Measurements from ENCODE around the gene SEC24A.
"Not testable (repeated sequence)": the region's sequence is repeated elsewhere in the genome, so short reads cannot be mapped to it uniquely, and the experiment has no call there.

Gene SEC24A

GRCh38 chr5:134735243-134735642, 86.7 kb downstream of the SEC24A start:
- DNase-seq, result no peak
- in situ Hi-C loops (cut with HindIII; ENCODE audit: low pct_ligation_motif_present, low pct_unique_long_range_greater_than_20kb, low sequenced_read_pairs), result no loop called here

GRCh38 chr5:134736173-134736812, 87.7 kb downstream of the SEC24A start:
- in situ Hi-C loops (cut with HindIII; ENCODE audit: low pct_ligation_motif_present, low pct_unique_long_range_greater_than_20kb, low sequenced_read_pairs), result no loop called here
- no peak for DNase-seq

GRCh38 chr5:134738133-134738962, 89.8 kb downstream of the SEC24A start, which contains the start of gene CAMLG:
Gene CAMLG (plus strand): TSS chr5:134738548. CDS start chr5:134738621, 73 bp downstream.
- peak; percentile 96 for DNase-seq
- in situ Hi-C loops (cut with HindIII; ENCODE audit: low pct_ligation_motif_present, low pct_unique_long_range_greater_than_20kb, low sequenced_read_pairs), result no loop called here

- in situ Hi-C loops (cut with HindIII; ENCODE audit: low pct_ligation_motif_present, low pct_unique_long_range_greater_than_20kb, low sequenced_read_pairs), result no loop called here
- DNase-seq, result peak; percentile 50
Observed at GRCh38 chr5:134738963-134739661, 90.5 kb downstream of the SEC24A start.

DNA sequence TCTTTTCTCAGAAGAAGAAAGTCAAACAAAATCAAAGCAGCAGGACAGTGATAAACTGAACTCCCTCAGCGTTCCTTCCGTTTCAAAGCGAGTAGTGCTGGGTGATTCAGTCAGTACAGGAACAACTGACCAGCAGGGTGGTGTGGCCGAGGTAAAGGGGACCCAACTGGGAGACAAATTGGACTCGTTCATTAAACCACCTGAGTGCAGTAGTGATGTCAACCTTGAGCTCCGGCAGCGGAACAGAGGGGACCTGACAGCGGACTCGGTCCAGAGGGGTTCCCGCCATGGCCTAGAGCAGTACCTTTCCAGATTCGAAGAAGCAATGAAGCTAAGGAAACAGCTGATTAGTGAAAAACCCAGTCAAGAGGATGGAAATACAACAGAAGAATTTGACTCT, 92.5 kb downstream of the SEC24A start:
- no peak for DNase-seq
- in situ Hi-C loops (cut with HindIII; ENCODE audit: low pct_ligation_motif_present, low pct_unique_long_range_greater_than_20kb, low sequenced_read_pairs), result no loop called here

- in situ Hi-C loops (cut with HindIII; ENCODE audit: low pct_ligation_motif_present, low pct_unique_long_range_greater_than_20kb, low sequenced_read_pairs), result no loop called here
Observed at GRCh38 chr5:134742134-134742533, 93.5 kb downstream of the SEC24A start.

GRCh38 chr5:134749415-134749814, 100.8 kb downstream of the SEC24A start:
- in situ Hi-C loops (cut with HindIII; ENCODE audit: low pct_ligation_motif_present, low pct_unique_long_range_greater_than_20kb, low sequenced_read_pairs), result no loop called here
- no peak for DNase-seq

More at GRCh38 chr5:134742134-134742533, 93.5 kb downstream of the SEC24A start:
- DNase-seq, result no peak

GRCh38 chr5:134758176-134758503, 109.6 kb downstream of the SEC24A start:
- in situ Hi-C loops (cut with HindIII; ENCODE audit: low pct_ligation_motif_present, low pct_unique_long_range_greater_than_20kb, low sequenced_read_pairs), result no loop called here
- DNase-seq, result no peak

DNA sequence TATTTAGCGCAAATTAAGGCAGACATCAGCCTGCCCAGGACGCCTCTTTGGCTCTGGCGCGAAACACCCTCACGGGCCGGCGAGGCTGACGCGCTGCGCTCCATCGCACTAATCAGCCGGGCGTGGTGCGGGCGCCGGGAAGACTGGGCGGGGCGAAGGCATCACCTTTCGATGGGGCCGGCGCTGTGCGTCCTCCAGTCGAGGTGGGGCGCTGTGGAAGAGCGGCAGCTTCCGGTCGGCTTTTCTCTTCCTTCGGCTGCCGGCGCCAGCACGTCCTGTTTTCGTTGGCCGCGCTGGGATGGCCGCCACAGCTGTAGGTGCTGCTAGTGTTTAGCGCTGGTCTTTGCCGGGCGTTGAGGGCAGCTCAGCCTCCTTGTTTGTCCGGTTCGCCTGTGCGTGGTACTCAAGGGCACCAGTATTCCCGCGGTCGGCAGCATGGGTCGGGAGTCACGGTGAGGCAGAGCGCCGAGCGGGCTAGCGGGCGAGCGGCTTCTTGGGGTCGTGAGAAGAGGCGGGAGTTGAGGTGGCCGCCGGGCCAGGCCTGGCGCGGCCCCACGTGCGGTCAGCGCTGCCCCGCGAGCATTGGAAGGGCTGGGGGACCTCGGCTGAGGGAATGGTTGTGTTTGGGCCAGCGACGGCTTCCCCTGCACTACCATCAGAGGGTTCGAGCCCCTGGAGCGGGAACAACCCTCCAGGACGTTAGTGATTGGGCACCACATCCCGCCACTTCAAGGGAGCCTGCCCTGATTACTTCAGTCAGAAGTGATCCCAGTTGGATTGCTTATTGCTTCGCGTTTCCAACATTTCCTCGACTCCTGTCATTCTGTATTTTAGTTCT, 110.1 kb downstream of the SEC24A start, which contains the start of gene DDX46:
TSS of gene DDX46 (plus strand) at position 276 of the 838 bp plus-strand sequence. CDS start at position 436, 160 bp downstream.
- in situ Hi-C loops (cut with HindIII; ENCODE audit: low pct_ligation_motif_present, low pct_unique_long_range_greater_than_20kb, low sequenced_read_pairs), result no loop called here
- peak; percentile 91 for DNase-seq

DNA sequence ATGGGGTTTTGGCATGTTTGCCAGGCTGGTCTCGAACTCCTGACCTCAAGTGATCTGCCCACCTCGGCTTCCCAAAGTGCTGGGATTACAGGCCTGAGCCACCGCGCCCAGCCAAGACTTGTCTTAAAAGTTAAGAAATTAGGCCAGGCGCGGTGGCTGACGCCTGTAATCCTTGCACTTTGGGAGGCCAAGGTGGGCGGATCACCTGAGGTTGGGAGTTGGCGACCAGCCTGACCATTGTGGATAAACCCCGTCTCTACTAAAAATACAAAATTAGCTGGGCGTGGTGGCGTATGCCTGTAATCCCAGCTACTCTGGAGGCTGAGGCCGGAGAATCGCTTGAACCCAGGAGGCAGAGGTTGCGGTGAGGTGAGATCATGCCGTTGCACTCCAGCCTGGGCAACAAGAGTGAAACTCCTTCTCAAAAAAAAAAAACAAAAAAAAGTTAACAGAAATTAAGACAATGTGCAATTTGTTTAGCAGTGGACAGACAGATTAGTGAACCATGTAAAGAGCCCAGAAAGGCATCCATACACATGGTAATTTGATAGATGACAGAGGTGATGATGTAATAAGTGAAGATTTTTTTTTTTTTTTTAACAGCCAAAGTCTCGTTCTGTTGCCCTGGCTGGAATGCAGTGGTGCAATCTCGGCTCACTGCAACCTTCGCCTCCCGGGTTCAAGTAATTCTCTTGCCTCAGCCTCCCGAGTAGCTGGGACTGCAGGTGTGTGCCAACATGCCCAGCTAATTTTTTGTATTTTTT, 119.1 kb downstream of the SEC24A start:
- DNase-seq; in situ Hi-C loops (cut with HindIII; ENCODE audit: low pct_ligation_motif_present, low pct_unique_long_range_greater_than_20kb, low sequenced_read_pairs): not testable (repeated sequence)

DNA sequence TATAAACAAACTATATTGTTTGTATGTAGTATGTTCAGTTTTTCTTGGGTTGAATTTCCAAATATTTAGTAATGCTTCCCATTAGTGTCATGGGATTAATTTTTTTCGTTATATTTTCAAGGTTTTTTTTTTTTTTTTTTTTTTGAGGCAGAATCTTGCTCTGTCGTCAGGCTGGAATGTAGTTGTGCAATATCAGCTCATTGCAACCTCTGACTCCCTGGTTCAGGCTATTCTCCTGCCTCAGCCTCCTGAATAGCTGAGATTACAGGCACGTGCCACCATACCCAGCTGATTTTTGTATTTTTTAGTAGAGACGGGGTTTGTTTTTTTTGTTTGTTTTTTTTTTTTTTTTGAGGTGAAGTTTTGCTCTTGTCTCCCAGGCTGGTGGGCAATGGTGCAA, 120.6 kb downstream of the SEC24A start:
- in situ Hi-C loops (cut with HindIII; ENCODE audit: low pct_ligation_motif_present, low pct_unique_long_range_greater_than_20kb, low sequenced_read_pairs), result no loop called here
- DNase-seq, result peak; percentile 25

- DNase-seq, result no peak
- in situ Hi-C loops (cut with HindIII; ENCODE audit: low pct_ligation_motif_present, low pct_unique_long_range_greater_than_20kb, low sequenced_read_pairs), result no loop called here
Observed at GRCh38 chr5:134772461-134773125, 124.0 kb downstream of the SEC24A start.

GRCh38 chr5:134777366-134777765, 128.8 kb downstream of the SEC24A start:
- in situ Hi-C loops (cut with HindIII; ENCODE audit: low pct_ligation_motif_present, low pct_unique_long_range_greater_than_20kb, low sequenced_read_pairs), result no loop called here

More at GRCh38 chr5:134777366-134777765, 128.8 kb downstream of the SEC24A start:
- no peak for DNase-seq
